ENCODE data around the gene MMS19. TPM values are rescaled to one million over a fixed set of nuclear protein-coding genes. Genes with fewer than 3 reads are reported as not detected.
"Not testable (repeated sequence)": the region's sequence is repeated elsewhere in the genome, so short reads cannot be mapped to it uniquely, and the experiment has no call there.

Gene MMS19
- total RNA-seq, 4 donors from 2014 or later = 44.6 to 87.7 (median 73.7) TPM

DNA sequence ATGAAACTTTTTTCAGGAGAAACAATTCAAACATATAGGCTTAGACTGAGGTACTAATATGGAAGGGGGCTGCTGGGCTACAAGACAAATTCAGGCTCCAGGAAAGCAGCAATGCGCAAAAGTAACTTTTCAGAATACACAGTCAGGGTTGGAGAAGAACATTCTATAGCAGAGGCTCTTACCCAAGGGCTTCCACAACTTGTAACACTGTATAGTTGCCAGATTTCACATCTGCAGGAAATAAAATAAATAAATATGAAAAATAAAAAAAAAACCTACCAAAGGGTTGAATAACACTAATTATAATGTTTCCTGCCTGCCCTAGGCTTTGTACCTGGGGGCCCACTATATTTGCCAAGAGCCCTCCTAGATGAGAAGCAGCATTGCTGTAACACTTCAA, 14.3 kb downstream of the MMS19 start:
- no peak for TF ChIP-seq POLR2A (IDR thresholded peaks at IDR 0.05)
- TF ChIP-seq, protein P1, sequence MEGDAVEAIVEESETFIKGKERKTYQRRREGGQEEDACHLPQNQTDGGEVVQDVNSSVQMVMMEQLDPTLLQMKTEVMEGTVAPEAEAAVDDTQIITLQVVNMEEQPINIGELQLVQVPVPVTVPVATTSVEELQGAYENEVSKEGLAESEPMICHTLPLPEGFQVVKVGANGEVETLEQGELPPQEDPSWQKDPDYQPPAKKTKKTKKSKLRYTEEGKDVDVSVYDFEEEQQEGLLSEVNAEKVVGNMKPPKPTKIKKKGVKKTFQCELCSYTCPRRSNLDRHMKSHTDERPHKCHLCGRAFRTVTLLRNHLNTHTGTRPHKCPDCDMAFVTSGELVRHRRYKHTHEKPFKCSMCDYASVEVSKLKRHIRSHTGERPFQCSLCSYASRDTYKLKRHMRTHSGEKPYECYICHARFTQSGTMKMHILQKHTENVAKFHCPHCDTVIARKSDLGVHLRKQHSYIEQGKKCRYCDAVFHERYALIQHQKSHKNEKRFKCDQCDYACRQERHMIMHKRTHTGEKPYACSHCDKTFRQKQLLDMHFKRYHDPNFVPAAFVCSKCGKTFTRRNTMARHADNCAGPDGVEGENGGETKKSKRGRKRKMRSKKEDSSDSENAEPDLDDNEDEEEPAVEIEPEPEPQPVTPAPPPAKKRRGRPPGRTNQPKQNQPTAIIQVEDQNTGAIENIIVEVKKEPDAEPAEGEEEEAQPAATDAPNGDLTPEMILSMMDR (IDR thresholded peaks at IDR 0.05) = no peak
- Histone ChIP-seq H3K9me3 (no peaks in the 10 kb centered on the region), H3K27ac (no peak overlapping the region), H3K4me3 (no peak overlapping the region), H3K4me1 (no peaks in the 10 kb centered on the region), H3K36me3 (no peaks in the 10 kb centered on the region), H3K27me3 (no peaks in the 10 kb centered on the region)
- intact Hi-C loops (cut with DNase I; ENCODE audit: low total_unique reads) = no loop called here
- DNase-seq = no peak

DNA sequence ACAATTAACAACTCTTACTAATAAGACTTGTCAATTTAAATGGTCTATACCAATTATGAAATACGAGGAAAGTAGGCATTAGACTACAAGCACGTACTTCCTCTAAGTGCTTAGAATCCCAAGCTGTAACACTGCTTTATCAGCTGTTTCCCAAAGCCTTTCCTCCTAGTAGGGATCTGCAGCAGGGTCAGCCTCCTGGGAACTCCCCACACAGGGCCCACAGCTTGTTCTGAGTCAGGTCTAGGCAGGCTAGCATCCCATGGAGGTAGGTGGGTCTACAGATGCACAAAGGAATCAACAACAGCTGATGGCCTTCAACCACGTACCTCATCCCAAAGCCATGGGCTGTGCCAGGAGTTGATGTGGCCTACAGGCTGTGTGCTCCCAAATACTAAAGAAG, 14.7 kb downstream of the MMS19 start:
- no peak for TF ChIP-seq POLR2A (IDR thresholded peaks at IDR 0.05)
- TF ChIP-seq, protein P1 (IDR thresholded peaks at IDR 0.05) = no peak
- no peak for DNase-seq
- Histone ChIP-seq H3K9me3 (no peaks in the 10 kb centered on the region), H3K4me1 (no peaks in the 10 kb centered on the region), H3K4me3 (no peak overlapping the region), H3K27me3 (no peaks in the 10 kb centered on the region), H3K36me3 (no peaks in the 10 kb centered on the region), H3K27ac (no peak overlapping the region)
- intact Hi-C loops (cut with DNase I; ENCODE audit: low total_unique reads) = no loop called here

DNA sequence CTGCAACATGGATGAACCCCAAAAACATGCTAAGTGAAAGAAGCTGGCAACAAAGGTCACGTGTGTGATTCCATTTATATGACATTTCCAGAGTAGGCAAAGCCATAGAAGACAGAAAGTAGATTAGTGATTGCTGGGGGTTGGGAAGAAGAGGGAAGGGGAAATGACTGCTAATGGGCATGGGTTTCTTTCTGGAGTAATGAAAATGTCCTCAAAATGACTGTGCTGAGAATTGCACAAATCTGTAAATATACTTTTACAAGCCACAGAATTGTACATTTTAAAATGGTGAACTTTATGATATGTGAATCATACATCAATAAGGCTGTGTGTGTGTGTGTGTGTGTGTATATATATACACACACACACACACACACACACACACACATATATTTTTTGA, 15.8 kb downstream of the MMS19 start:
- TF ChIP-seq, protein P1 (IDR thresholded peaks at IDR 0.05) = no peak
- no peak for TF ChIP-seq POLR2A (IDR thresholded peaks at IDR 0.05)
- no peak for DNase-seq
- intact Hi-C loops (cut with DNase I; ENCODE audit: low total_unique reads) = no loop called here
- Histone ChIP-seq H3K27me3 (no peaks in the 10 kb centered on the region), H3K4me1 (no peaks in the 10 kb centered on the region), H3K27ac (no peak overlapping the region), H3K4me3 (no peak overlapping the region), H3K36me3 (no peaks in the 10 kb centered on the region), H3K9me3 (no peaks in the 10 kb centered on the region)

DNA sequence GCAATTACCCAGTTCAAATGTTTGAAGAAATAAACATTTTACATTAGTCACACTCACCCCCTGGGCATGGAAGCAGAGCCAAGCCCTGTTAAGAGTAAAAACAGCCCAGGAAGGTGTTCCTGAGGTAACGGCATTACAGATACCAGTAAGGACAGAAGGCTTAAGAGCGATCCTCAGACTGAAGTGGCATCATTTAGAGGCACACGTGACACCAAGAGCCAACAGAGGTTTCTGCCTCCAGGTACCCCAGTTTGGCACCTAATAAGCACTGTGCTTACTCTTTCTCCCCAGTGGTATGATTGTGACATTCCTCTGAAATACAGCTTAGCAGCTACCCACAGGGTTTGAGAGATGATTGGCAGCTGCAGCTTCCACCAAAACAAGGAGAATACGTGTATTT, 17.2 kb downstream of the MMS19 start:
- no peak for DNase-seq
- no peaks in the 10 kb centered on the region for H3K36me3 ChIP-seq
- H3K4me3 ChIP-seq = no peak overlapping the region
- H3K9me3 ChIP-seq = no peaks in the 10 kb centered on the region
- intact Hi-C loops (cut with DNase I; ENCODE audit: low total_unique reads) = no loop called here
- no peaks in the 10 kb centered on the region for H3K4me1 ChIP-seq
- no peak overlapping the region for H3K27ac ChIP-seq
- TF ChIP-seq POLR2A (IDR thresholded peaks at IDR 0.05) = no peak
- TF ChIP-seq, protein P1 (IDR thresholded peaks at IDR 0.05) = no peak
- H3K27me3 ChIP-seq = no peaks in the 10 kb centered on the region

DNA sequence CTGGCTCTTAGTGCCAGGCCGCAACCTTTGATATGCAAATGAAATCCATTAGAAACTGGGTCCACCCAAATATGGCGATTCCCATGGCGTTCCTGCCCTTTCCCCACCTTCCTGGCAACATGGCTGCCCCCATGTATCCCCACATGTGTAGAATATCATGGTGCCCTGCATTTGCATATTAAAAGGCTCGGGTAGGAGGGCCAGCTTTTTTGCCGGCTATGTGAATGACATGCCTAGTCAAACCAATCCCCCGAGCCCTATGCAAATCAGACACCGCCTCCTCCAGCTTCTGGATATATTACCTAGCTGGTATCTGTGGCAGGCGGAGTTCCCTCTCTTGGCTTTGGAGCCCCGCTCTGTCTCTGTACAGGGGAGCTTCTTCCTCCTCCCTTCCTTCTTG, 18.3 kb downstream of the MMS19 start:
- Histone ChIP-seq H3K9me3 (no peaks in the 10 kb centered on the region), H3K4me3 (no peak overlapping the region), H3K36me3 (no peaks in the 10 kb centered on the region), H3K4me1 (no peaks in the 10 kb centered on the region), H3K27me3 (no peaks in the 10 kb centered on the region), H3K27ac (no peak overlapping the region)
- no peak for DNase-seq
- TF ChIP-seq POLR2A (IDR thresholded peaks at IDR 0.05) = no peak
- TF ChIP-seq, protein P1 (IDR thresholded peaks at IDR 0.05) = no peak
- intact Hi-C loops (cut with DNase I; ENCODE audit: low total_unique reads) = no loop called here

DNA sequence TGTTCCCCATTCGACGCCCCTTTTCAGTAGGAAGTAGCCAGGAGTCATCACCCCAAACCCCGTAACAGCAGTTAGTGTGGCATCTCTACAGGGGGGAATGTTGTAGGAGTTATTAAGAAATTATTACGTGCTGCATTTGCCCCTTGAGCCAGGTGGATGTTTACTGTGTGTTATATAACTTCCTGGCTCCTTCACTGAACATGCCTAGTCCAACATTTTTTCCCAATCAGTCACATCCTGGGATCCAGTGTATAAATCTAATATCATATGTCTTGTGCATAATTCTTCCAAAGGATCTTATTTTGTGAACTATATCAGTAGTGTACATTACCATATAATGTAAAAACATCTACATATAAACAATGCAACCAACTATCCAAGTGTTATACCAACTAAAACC, 18.8 kb downstream of the MMS19 start:
- intact Hi-C loops (cut with DNase I; ENCODE audit: low total_unique reads); H3K27me3 ChIP-seq; H3K9me3 ChIP-seq; H3K27ac ChIP-seq; H3K36me3 ChIP-seq; H3K4me1 ChIP-seq; H3K4me3 ChIP-seq; DNase-seq: not testable (repeated sequence)
